SK-N-SH (cell line): ENCODE data around the gene PACSIN2.

Source experiments
- CTCF ChIP-seq: fragments of 200-600 bp; sonication (generic); IDR thresholded peaks from 2 replicates; pipeline ENCODE4 v1.6.1; 2017; ENCODE audit warnings: antibody characterized with exemption, mild to moderate bottlenecking, moderate library complexity
- IRF3 ChIP-seq: fragments of 150-350 bp; IDR thresholded peaks from 2 replicates; pipeline ENCODE4 v1.6.1; 2016; ENCODE audit warnings: mild to moderate bottlenecking, low read depth, low read length
- POLR2AphosphoS5 ChIP-seq: IDR thresholded peaks from 2 replicates; pipeline ENCODE4 v1.6.1; 2012; ENCODE audit warnings: low read depth, low read length
- TAF1 ChIP-seq: IDR thresholded peaks from 2 replicates; pipeline ENCODE4 v1.6.1; 2012; ENCODE audit warnings: low read depth, mild to moderate bottlenecking, low read length, moderate library complexity, borderline replicate concordance
- TEAD4 ChIP-seq: IDR thresholded peaks from 2 replicates; pipeline ENCODE4 v1.4.0; 2012; ENCODE audit warnings: mild to moderate bottlenecking, borderline replicate concordance; ENCODE audit not compliant: insufficient read depth
- USF1 ChIP-seq: IDR thresholded peaks from 2 replicates; pipeline ENCODE4 v1.4.0; 2012; ENCODE audit warnings: low read depth, borderline replicate concordance

- TF ChIP-seq CTCF (no peak), IRF3 (no peak), TEAD4 (no peak), USF1 (no peak), TAF1 (no peak), POLR2AphosphoS5 (no peak)
Observed at GRCh38 chr22:42967933-42968332, 47.0 kb downstream of the PACSIN2 start.
